ENCODE measurements around the gene ADAMTS2.

The ADAMTS2 gene

GRCh38 chr5:179251276-179251969 lies 93.8 kb downstream of the ADAMTS2 start:
- TF ChIP-seq CTCF (IDR thresholded peaks at IDR 0.05; ENCODE audit: insufficient read depth, low read length, poor library complexity, severe bottlenecking) (no peak), EZH2phosphoT487 (conservative IDR thresholded peaks at IDR 0.05; ENCODE audit: low read length) (no peak)
- no peak overlapping the region for H3K9ac ChIP-seq (ENCODE audit: low read length)
- H3K4me2 ChIP-seq (ENCODE audit: low read depth, low read length, poor library complexity, severe bottlenecking): no peak overlapping the region

GRCh38 chr5:179250561-179251225 lies 94.6 kb downstream of the ADAMTS2 start:
- H3K27me3 ChIP-seq (ENCODE audit: low read length): no peaks in the 10 kb centered on the region
- no peak overlapping the region for H3K27ac ChIP-seq (ENCODE audit: low read depth, low read length)
- H4K20me1 ChIP-seq (ENCODE audit: low read depth, low read length): no peaks in the 10 kb centered on the region

More at GRCh38 chr5:179251276-179251969, 93.8 kb downstream of the ADAMTS2 start:
- Histone ChIP-seq H3K27me3 (ENCODE audit: low read length) (no peaks in the 10 kb centered on the region), H3K79me2 (ENCODE audit: insufficient read depth, low read length) (no peaks in the 10 kb centered on the region), H4K20me1 (ENCODE audit: low read depth, low read length) (no peaks in the 10 kb centered on the region), H3K9me2 (replicated peaks; ENCODE audit: insufficient read depth, low read length) (no peaks in the 10 kb centered on the region), H3K36me3 (ENCODE audit: low read length) (no peaks in the 10 kb centered on the region), H3K4me3 (ENCODE audit: insufficient read depth, low read length, poor library complexity, severe bottlenecking) (no peak overlapping the region), H3K9me3 (ENCODE audit: insufficient read depth, low read length) (no peaks in the 10 kb centered on the region), H2AFZ (ENCODE audit: low read depth, low read length, severe bottlenecking) (no peak overlapping the region), H3K27ac (ENCODE audit: low read depth, low read length) (no peak overlapping the region), H3F3A (ENCODE audit: insufficient read depth) (no peaks in the 10 kb centered on the region)

GRCh38 chr5:179246227-179246626 lies 99.0 kb downstream of the ADAMTS2 start:
- no peaks in the 10 kb centered on the region for H3K9me3 ChIP-seq (ENCODE audit: insufficient read depth, low read length)
- H3K36me3 ChIP-seq (ENCODE audit: low read length): no peaks in the 10 kb centered on the region
- no peak overlapping the region for H3K9ac ChIP-seq (ENCODE audit: low read length)
- no peaks in the 10 kb centered on the region for H4K20me1 ChIP-seq (ENCODE audit: low read depth, low read length)
- no peak overlapping the region for H3K4me3 ChIP-seq (ENCODE audit: insufficient read depth, low read length, poor library complexity, severe bottlenecking)
- H3K27ac ChIP-seq (ENCODE audit: low read depth, low read length): no peak overlapping the region
- H2AFZ ChIP-seq (ENCODE audit: low read depth, low read length, severe bottlenecking): no peak overlapping the region
- H3K27me3 ChIP-seq (ENCODE audit: low read length): no peaks in the 10 kb centered on the region
- no peaks in the 10 kb centered on the region for H3F3A ChIP-seq (ENCODE audit: insufficient read depth)
- H3K79me2 ChIP-seq (ENCODE audit: insufficient read depth, low read length): no peaks in the 10 kb centered on the region
- no peaks in the 10 kb centered on the region for H3K9me2 ChIP-seq (replicated peaks; ENCODE audit: insufficient read depth, low read length)
- TF ChIP-seq CTCF (IDR thresholded peaks at IDR 0.05; ENCODE audit: insufficient read depth, low read length, poor library complexity, severe bottlenecking) (no peak), EZH2phosphoT487 (conservative IDR thresholded peaks at IDR 0.05; ENCODE audit: low read length) (no peak)
- H3K4me2 ChIP-seq (ENCODE audit: low read depth, low read length, poor library complexity, severe bottlenecking): no peak overlapping the region

More at GRCh38 chr5:179250561-179251225, 94.6 kb downstream of the ADAMTS2 start:
- no peak overlapping the region for H2AFZ ChIP-seq (ENCODE audit: low read depth, low read length, severe bottlenecking)
- no peaks in the 10 kb centered on the region for H3K9me3 ChIP-seq (ENCODE audit: insufficient read depth, low read length)
- H3K9ac ChIP-seq (ENCODE audit: low read length): no peak overlapping the region
- no peak overlapping the region for H3K4me3 ChIP-seq (ENCODE audit: insufficient read depth, low read length, poor library complexity, severe bottlenecking)
- no peaks in the 10 kb centered on the region for H3K9me2 ChIP-seq (replicated peaks; ENCODE audit: insufficient read depth, low read length)
- no peaks in the 10 kb centered on the region for H3F3A ChIP-seq (ENCODE audit: insufficient read depth)
- no peak for TF ChIP-seq CTCF (IDR thresholded peaks at IDR 0.05; ENCODE audit: insufficient read depth, low read length, poor library complexity, severe bottlenecking)
- TF ChIP-seq EZH2phosphoT487 (conservative IDR thresholded peaks at IDR 0.05; ENCODE audit: low read length): no peak
- no peaks in the 10 kb centered on the region for H3K79me2 ChIP-seq (ENCODE audit: insufficient read depth, low read length)
- no peaks in the 10 kb centered on the region for H3K36me3 ChIP-seq (ENCODE audit: low read length)
- H3K4me2 ChIP-seq (ENCODE audit: low read depth, low read length, poor library complexity, severe bottlenecking): no peak overlapping the region
